ENCODE data around the gene CUL4A. TPM values are rescaled to one million over a fixed set of nuclear protein-coding genes. Genes with fewer than 3 reads are reported as not detected.
A peak's percentile ranks its signal among the peaks of the same experiment; 100 is the strongest.
"Not testable (repeated sequence)": the region's sequence is repeated elsewhere in the genome, so short reads cannot be mapped to it uniquely, and the experiment has no call there.

CUL4A gene
- 159 and 192 TPM in 2 replicates for total RNA-seq (2014; rRNA removed; shearing (Covaris generic))
- polyA plus RNA-seq (2015; cell fraction: cytosol; rRNA removed), result 106 and 113 TPM in 2 replicates
- 96.6 and 163 TPM in 2 replicates for polyA plus RNA-seq (2015; cell fraction: nucleus; rRNA removed)

- DNase-seq (ENCODE audit: low read depth), result no peak
Observed at GRCh38 chr13:113209336-113209758, at the start of gene CUL4A. Gene CUL4A, plus strand, starts transcription at chr13:113209613. Its CDS starts 15 bp downstream, at chr13:113209628.

- DNase-seq (ENCODE audit: low read depth), result no peak
Observed at GRCh38 chr13:113159701-113160100, 49.7 kb upstream of the CUL4A start.

- no peak for DNase-seq (ENCODE audit: low read depth)
Observed at GRCh38 chr13:113160983-113161382, 48.4 kb upstream of the CUL4A start.

GRCh38 chr13:113161433-113161832 is 48.0 kb upstream of the CUL4A start:
- DNase-seq (ENCODE audit: low read depth), result no peak

GRCh38 chr13:113161975-113162374 is 47.4 kb upstream of the CUL4A start:
- not testable (repeated sequence) for DNase-seq (ENCODE audit: low read depth)

GRCh38 chr13:113162783-113163685 is 46.4 kb upstream of the CUL4A start:
- no peak for DNase-seq (ENCODE audit: low read depth)

GRCh38 chr13:113164492-113164891 is 44.9 kb upstream of the CUL4A start:
- DNase-seq (ENCODE audit: low read depth), result no peak

GRCh38 chr13:113166266-113166665 is 43.1 kb upstream of the CUL4A start:
- no peak for DNase-seq (ENCODE audit: low read depth)

GRCh38 chr13:113166681-113167080 is 42.7 kb upstream of the CUL4A start:
- DNase-seq (ENCODE audit: low read depth), result no peak

DNA sequence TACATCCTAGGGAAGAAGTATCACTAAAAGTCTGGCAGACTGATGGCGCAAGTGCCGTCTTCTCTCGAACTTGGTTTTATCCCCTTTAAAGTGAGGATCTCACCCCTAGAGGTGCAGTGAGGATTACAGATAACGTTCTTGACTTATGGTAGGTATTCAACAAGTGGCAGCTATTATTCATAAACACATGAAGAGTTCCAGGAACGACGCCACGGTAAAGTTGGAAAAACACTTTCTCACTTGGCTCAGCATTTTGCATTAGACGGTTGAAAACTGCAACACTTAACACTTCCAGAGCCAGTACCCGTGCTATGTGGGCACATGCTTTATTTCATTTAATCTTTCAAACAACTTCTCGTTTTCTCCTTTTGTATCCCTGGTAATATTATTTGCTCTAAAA is 42.3 kb upstream of the CUL4A start:
- no peak for DNase-seq (ENCODE audit: low read depth)

- DNase-seq (ENCODE audit: low read depth), result no peak
Observed at GRCh38 chr13:113167575-113167974, 41.8 kb upstream of the CUL4A start.

DNA sequence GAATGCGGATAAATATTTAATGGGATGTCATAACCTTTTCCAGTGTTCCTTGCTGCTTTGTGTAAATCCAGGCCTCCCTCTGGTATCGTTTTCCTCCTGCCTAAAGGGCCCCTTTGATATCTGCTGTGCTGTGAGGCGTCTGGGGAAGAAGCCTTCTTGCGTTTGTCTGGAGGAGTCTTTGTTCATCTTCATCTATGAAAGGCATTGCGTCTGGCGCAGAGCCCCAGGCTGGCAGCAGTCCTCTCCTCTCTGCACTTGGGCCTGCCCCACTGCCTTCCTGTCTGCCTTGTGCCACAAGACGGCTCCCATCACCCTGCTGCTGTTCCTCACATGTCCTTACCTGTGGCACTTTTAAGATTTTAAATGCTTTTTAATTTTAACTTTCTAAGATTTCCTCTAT is 41.2 kb upstream of the CUL4A start:
- DNase-seq (ENCODE audit: low read depth), result no peak

DNA sequence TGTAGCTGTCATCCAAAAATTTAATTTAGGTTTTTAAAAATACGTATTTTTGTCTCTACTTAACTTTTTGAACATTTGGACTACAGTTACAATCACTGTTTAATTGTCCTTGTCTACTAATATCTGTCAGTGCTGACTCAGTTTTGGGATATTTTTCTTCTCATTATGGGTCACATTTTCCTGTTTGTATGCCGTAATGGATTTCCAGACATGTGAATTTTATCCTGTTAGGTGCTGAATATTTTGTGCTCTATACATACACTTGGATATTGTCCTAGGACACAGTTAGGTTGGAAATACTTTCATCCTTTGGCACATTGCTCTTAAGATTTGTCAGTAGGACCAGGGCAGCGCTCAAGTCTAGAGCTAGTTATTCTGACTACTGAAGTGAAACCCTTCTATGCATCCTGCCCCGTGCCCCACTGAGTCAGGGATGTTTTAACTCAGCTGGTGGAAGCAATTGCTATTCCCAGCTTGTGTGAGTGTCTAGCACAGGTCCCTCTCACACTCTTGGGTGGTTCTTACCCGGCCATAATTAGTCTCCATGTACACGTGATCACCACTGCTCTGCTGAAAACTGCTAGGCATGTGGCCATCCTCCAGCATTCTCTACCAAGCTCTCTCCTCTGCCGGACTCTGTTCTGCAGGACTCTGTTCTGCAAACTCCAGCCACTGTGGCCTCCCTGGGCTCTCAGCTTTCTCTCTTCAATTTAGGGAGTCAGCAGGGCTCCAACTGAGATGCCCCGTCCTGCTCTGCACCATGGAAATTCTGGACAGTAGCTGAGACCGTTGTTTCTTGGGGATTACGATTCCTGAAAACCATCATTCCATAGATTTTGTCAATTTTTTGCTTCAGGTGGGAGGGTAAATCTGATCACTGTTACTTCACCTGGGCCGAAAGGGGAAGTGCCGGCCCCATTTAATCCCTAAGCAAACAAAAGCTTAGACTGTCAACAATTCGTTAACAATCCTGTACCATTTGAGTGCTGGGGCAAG is 39.8 kb upstream of the CUL4A start:
- no peak for DNase-seq (ENCODE audit: low read depth)

DNA sequence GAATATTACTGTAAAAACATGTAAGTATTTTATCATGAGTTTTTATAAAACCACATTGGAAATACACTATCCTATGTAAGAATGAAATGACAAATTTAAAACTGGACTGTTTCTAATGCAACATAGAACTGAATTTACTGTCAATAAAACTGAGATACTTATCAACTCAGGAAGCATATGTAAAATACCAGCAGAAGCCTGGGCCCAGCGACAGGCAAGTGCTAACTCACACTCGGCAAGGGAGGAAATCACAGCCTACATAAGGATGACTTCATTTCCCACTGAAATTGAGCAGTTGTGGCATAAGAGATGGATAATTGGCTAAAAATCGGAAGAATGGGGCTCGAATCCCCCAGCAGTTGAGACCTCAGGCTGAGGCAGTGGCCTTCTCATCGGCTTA is 38.9 kb upstream of the CUL4A start:
- no peak for DNase-seq (ENCODE audit: low read depth)

DNA sequence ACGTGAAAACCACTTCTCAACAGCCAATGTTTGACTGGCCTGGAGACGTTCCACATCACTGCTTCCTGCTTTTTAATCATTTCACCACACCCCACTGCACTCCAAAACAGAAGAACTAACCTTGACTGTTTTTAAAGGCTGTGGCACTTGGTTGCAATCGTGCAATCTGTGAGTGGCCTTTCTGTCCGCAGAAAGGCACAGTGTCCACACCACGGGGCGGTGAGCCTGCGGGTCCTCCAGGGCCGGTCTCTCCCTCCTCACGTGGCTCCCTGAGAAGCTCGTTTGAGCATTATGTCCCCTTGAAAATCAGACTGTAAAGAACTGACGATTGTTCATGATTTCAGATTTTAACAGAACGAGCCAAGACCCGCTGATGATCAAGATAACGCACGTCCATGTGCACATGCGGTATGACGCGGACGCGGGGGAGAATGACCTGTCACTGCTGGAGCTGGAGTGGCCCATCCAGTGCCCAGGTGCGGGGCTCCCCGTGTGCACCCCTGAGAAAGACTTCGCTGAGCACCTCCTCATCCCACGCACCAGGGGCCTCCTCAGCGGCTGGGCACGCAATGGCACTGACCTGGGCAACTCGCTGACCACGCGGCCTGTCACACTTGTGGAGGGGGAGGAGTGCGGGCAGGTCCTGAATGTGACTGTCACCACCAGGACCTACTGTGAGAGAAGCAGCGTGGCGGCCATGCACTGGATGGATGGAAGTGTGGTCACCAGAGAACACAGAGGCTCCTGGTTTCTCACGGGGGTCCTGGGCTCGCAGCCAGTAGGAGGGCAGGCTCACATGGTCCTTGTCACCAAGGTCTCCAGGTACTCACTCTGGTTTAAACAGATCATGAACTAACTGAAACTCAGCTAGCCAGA is 37.9 kb upstream of the CUL4A start:
- no peak for DNase-seq (ENCODE audit: low read depth)

GRCh38 chr13:113172419-113172926 is 36.9 kb upstream of the CUL4A start:
- DNase-seq (ENCODE audit: low read depth), result no peak

GRCh38 chr13:113176280-113176679 is 33.1 kb upstream of the CUL4A start:
- DNase-seq (ENCODE audit: low read depth), result no peak

DNA sequence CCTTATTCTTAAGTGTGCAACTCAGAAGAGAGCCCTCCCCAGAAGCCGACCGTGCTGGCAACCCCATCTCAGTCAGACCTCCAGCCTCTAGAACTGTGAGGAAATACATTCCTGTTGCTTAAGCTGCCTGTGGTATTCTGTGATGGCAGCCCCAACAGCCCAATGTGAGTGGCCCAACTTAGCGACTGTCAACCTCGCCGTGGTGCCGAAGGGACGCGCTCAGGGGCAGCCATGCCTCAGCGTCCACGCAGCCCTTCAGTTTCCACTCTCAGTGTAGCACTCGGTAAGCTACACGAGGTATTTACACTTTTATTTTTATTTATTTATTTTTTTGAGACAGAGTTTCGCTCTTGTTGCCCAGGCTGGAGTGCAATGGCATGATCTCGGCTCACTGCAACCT is 32.6 kb upstream of the CUL4A start:
- DNase-seq (ENCODE audit: low read depth), result no peak

DNA sequence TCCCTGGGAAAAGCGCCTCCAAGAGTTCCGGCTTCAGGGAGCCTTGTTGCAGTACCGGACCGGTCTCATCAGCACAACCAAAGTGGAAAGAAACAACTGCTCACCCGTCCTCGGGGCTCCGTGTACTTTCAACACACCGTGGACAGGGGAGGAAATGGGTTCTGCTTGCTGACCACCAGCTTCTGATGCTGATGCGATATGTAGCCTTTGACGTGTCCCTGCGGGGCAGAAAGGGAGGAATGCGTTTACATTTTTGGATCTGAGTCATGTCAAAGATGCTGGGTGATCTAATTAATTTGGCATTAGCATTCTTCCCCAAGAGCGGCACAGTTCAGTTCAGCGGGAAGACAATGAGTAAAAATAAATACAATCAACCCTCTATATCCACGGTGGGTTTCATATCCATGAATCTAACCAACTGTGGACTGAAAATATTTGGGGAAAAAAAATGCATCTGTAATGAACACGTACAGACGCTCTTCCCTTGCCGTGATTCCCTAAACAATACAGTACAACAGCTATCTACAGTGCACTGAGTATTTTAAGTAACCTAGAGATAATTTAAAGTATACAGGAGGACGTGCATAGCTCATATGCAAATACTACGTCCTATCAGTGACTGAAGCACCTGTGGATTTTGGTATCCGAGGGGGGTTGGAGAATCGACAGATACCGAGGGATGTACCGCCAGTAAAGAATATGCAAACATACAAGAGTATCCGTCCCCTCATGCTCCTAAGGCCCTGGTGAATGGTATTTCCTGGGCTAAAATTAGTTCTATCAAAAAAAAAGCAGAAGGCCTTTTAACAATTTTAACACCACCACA is 31.1 kb upstream of the CUL4A start:
- peak; percentile 94 for DNase-seq (ENCODE audit: low read depth)

DNA sequence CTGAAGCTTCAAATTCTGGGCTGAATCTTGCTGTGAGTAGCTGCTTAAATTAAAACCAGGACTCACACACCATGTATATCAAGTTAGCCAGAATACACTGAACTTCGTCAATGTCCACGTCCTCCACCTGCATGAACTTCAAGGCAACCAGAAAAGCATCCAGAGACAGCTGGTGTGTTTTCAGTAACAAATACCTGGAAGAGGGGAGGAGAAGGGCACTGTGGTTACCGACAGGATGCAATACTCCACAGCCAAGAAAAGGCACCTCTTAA is 30.6 kb upstream of the CUL4A start:
- DNase-seq (ENCODE audit: low read depth), result no peak
